Measurements from ENCODE around the gene GPR18. TPM values are rescaled to one million over a fixed set of nuclear protein-coding genes. Genes with fewer than 3 reads are reported as not detected.

The GPR18 gene
- total RNA-seq, 1 experiment from 2014 or later, result not detected

GRCh38 chr13:99246100-99246499 is 12.1 kb downstream of the GPR18 start:
- TF ChIP-seq EZH2 (IDR thresholded peaks at IDR 0.05; ENCODE audit: low read depth) (no peak), CTCF (conservative IDR thresholded peaks at IDR 0.05) (no peak)
- Histone ChIP-seq H3K4me1 (replicated peaks; ENCODE audit: insufficient read depth) (no peaks in the 10 kb centered on the region), H3K4me2 (no peak overlapping the region), H3K4me3 (no peak overlapping the region), H3K9me2 (ENCODE audit: insufficient read depth) (no peaks in the 10 kb centered on the region), H2AFZ (no peak overlapping the region), H3F3A (ENCODE audit: insufficient read depth, low read depth) (peaks cover 18% of the 10 kb centered on the region), H3K36me3 (ENCODE audit: low read depth) (peaks cover 31% of the 10 kb centered on the region), H3K9me3 (ENCODE audit: insufficient read depth, low read depth) (no peaks in the 10 kb centered on the region), H3K79me2 (ENCODE audit: low read depth) (peaks cover 14% of the 10 kb centered on the region), H3K27ac (no peak overlapping the region), H3K27me3 (ENCODE audit: insufficient read depth, low read depth) (no peaks in the 10 kb centered on the region), H4K20me1 (ENCODE audit: insufficient read depth) (peaks cover 19% of the 10 kb centered on the region; the same call in 1 of the 2 replicates)
- ChIA-PET POLR2A (ENCODE audit: unreplicated experiment) (interaction anchor here (0.6 kb wide), 1 partner anchor 48 kb away, joined by 8 read pairs; no protein-coding TSS in a partner anchor), CTCF (no interaction called here)
- BruUV-seq (replicated peaks), result no TSS peak
- intact Hi-C loops (cut with micrococcal nuclease; ENCODE audit: unreplicated experiment), result no loop called here
- DNase-seq, result no peak

GRCh38 chr13:99237981-99238662 is 20.1 kb downstream of the GPR18 start:
- BruUV-seq (replicated peaks), result no TSS peak
- Histone ChIP-seq H3K9me2 (ENCODE audit: insufficient read depth) (no peaks in the 10 kb centered on the region), H3K27ac (0 out of 2 replicates have a peak overlapping the region, but pooled peaks have one; percentile 11), H3K4me3 (no peak overlapping the region), H3K27me3 (ENCODE audit: insufficient read depth, low read depth) (no peaks in the 10 kb centered on the region), H3F3A (ENCODE audit: insufficient read depth, low read depth) (peaks cover 42% of the 10 kb centered on the region), H3K4me2 (no peak overlapping the region), H2AFZ (no peak overlapping the region), H3K4me1 (replicated peaks; ENCODE audit: insufficient read depth) (no peaks in the 10 kb centered on the region), H4K20me1 (ENCODE audit: insufficient read depth) (peaks cover 47% of the 10 kb centered on the region), H3K79me2 (ENCODE audit: low read depth) (peaks cover 36% of the 10 kb centered on the region), H3K9me3 (ENCODE audit: insufficient read depth, low read depth) (no peaks in the 10 kb centered on the region), H3K36me3 (ENCODE audit: low read depth) (peaks cover 26% of the 10 kb centered on the region; the same call in 1 of the 2 replicates)
- ChIA-PET CTCF (no interaction called here), POLR2A (ENCODE audit: unreplicated experiment) (no interaction called here)
- intact Hi-C loops (cut with micrococcal nuclease; ENCODE audit: unreplicated experiment), result no loop called here
- TF ChIP-seq CTCF (conservative IDR thresholded peaks at IDR 0.05) (no peak), EZH2 (IDR thresholded peaks at IDR 0.05; ENCODE audit: low read depth) (no peak)
- DNase-seq, result no peak

- ChIA-PET CTCF (no interaction called here), POLR2A (ENCODE audit: unreplicated experiment) (interaction anchor here (0.5 kb wide), 1 partner anchor 73 kb away, joined by 6 read pairs; no protein-coding TSS in a partner anchor)
- peaks cover 96% of the 10 kb centered on the region for H3K79me2 ChIP-seq (ENCODE audit: low read depth)
- intact Hi-C loops (cut with micrococcal nuclease; ENCODE audit: unreplicated experiment), result no loop called here
- H3K9me3 ChIP-seq (ENCODE audit: insufficient read depth, low read depth), result no peaks in the 10 kb centered on the region
- BruUV-seq (replicated peaks), result no TSS peak
- H4K20me1 ChIP-seq (ENCODE audit: insufficient read depth), result peaks cover 78% of the 10 kb centered on the region
- H3K9me2 ChIP-seq (ENCODE audit: insufficient read depth), result no peaks in the 10 kb centered on the region
- no peak for DNase-seq
- H3F3A ChIP-seq (ENCODE audit: insufficient read depth, low read depth), result peaks cover 33% of the 10 kb centered on the region
- TF ChIP-seq CTCF (conservative IDR thresholded peaks at IDR 0.05), result no peak
- TF ChIP-seq EZH2 (IDR thresholded peaks at IDR 0.05; ENCODE audit: low read depth), result no peak
- H3K27ac ChIP-seq, result no peak overlapping the region
- peaks cover 2% of the 10 kb centered on the region; the same call in 1 of the 2 replicates for H3K36me3 ChIP-seq (ENCODE audit: low read depth)
- H3K4me2 ChIP-seq, result no peak overlapping the region
- H3K27me3 ChIP-seq (ENCODE audit: insufficient read depth, low read depth), result no peaks in the 10 kb centered on the region
- H3K4me1 ChIP-seq (replicated peaks; ENCODE audit: insufficient read depth), result peaks cover 31% of the 10 kb centered on the region
- H3K4me3 ChIP-seq, result no peak overlapping the region
- H2AFZ ChIP-seq, result no peak overlapping the region
Measured at GRCh38 chr13:99231721-99232120, 26.5 kb downstream of the GPR18 start.

Measured in PC-9 (cell line).